ENCODE results near the gene RNASE7.
"Not testable (repeated sequence)": the region's sequence is repeated elsewhere in the genome, so short reads cannot be mapped to it uniquely, and the experiment has no call there.

Gene RNASE7, protein sequence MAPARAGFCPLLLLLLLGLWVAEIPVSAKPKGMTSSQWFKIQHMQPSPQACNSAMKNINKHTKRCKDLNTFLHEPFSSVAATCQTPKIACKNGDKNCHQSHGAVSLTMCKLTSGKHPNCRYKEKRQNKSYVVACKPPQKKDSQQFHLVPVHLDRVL

DNA sequence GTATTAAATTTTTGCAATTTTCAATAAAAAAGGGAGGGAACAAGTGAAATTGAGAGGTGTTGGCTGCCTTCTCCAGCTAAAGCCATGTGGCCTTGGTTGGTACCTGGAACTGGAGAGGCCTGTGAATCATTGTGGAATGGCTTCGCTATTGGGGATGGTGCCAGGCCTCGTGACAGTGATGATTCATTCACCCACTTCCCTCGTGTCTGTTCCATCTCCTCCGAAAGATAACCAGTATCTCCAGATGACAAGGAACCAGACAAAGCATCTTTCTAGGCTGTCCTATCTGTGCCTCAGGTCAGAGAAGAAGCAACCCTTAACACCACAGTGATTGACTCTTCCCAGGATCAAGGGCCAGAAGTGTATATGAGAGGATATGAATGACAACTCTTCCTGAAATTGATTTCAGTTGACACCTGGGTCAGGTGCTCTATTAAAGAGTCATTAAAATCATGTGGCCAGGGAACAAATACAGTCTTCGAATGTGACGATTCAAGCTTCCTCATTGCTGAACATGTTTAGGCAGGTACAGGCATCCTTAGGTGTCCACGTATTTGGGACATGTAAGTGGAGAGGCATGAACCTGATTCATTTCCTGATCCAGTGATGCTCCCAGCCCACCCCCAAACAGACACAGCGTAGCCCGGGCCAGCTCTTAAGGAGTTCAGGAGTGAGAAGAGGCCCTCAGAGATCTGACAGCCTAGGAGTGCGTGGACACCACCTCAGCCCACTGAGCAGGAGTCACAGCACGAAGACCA, at the start of gene RNASE7:
RNASE7 (plus strand) TSS at position 687 of the 758 bp plus-strand sequence. CDS start 631 bp downstream, outside the sequence.
- peak; percentile 39 for DNase-seq

DNA sequence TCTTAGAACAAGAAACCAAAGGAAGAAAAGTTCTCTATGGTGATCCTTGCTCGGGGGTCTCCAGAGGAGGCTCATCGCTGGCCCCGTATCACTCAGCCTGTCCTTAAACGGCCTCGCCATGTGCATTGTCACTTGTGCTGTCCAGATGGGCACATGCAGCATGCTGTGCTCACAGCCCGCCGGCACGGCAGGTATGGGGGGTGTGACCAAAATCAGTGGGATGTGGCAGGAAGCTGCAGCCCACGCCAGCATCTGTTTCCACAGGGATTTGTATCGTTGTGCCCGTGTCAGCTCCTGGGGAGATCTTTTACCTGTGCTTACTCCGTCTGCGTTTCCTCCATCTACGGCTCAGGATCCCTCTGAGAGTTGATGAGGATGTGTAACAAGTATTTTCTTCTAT, 45.6 kb upstream of the RNASE7 start:
- DNase-seq, result no peak

DNA sequence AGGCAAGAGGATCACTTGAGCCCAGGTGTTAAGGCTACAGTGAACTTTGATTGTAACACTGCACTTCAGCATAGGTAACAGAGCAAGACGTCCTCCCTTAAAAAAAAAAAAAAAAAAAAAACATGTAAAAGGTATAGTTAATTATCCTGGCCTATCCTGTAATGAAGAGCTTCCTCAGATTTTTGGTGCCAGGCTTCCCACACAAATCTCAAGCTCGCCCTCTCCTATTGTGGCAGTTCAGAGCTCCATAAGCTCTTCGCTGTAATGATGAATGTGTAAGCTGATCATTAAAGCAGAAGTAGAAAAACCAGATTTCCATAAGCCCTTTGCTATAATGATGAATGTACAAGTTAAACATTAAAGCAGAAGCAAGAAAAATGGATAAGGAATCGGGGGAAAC, 45.0 kb upstream of the RNASE7 start:
- DNase-seq, result no peak

DNA sequence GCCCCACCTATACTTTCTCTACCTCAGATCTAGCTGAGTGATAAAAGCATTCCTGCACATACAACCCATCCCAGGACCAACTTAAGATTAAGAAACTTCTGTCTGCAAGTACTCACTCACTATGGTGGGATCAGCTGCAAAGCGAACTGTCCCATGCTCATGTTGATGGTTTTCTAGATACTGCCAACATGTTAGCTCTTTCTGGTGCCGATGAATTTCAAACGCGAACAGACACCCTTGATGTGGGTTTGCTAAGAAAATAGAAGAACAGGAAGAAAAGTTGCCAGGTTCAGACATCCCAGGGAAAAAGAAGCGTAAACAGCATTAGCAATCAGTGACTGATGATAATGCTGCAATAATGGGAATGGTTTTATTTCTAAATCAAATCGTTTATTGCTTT, 44.6 kb upstream of the RNASE7 start:
- no peak for DNase-seq

DNA sequence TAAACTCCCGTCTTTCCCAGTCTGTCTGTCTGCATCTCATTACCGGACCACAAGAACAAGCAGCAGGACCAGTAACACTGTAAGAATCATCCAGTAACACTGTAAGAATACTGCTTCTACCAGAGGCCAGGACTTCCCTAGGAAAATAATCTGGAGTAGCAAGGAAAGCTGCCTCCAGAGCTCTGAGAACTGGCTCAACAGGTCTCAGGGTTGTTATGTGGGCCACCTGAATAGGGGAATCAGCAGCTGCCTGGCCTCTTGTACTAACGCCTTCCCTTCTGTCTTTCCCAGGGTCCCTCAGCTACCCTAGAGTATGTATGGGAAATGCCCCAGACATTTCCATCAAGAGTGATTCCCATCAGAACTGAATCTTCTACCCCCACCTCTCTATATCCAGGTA, 44.0 kb upstream of the RNASE7 start:
- DNase-seq, result no peak

DNA sequence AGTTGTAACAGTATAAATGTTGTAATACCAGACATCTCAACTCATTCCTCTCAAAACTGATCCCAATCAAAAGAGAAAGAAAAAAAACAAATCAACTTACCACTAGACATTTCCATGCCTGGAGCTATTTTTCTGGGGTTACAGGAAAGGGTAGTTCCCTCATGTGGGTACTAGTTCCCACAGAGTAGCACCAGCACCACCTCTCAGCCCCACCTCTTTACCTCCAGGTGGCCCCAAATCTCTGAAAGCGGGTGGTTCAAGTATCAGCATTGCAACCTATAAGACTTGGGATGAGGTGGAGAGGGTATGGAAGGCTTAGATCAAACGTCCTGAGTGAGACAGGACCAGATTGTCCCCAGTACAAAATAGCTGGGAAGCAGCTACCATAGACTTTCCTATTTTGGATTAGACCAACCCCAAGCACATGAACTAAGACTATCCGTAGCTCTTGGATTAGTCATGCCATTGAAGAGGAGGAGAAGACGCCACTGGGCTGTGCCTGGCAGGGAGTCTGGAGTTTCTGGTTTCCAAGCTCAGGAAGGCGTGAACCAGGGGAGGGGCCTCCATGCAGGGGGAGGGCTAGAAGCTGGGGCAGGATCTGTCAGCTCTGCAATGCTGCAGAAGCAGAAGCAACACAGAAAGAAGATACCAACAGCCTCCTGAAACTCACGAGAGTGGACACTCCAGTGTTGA, 43.3 kb upstream of the RNASE7 start, which contains the start of gene SLC39A2:
SLC39A2 (plus strand) TSS at position 620 of the 693 bp plus-strand sequence. CDS start 154 bp downstream, outside the sequence.
- no peak for DNase-seq

DNA sequence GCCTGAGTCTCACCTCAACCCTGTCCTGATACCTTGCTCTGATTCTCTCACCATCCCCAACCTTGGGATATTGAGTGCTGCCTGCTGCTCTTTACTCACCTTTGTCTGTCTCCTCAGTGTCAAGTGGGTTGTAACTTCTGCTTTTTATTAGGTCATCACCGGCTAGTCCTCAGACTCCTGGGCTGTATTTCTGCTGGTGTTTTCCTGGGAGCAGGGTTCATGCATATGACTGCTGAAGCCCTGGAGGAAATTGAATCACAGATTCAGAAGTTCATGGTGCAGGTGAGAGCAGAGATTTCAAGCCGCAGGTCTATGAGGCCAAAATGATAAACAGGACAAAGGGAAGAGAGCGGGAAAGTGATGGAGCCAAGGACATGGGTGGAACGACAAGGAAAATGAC, 42.6 kb upstream of the RNASE7 start:
- no peak for DNase-seq

DNA sequence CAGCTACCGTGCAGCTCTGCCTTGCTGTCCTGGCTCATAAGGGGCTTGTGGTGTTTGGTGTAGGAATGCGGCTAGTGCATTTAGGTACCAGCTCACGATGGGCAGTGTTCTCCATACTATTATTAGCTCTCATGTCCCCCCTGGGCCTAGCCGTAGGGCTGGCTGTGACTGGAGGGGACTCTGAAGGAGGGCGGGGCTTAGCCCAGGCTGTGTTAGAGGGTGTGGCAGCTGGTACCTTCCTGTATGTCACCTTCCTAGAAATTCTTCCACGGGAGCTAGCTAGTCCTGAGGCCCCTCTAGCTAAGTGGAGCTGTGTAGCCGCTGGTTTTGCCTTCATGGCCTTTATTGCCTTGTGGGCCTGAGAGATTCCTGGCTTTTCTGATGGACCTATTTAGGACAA, 40.9 kb upstream of the RNASE7 start:
- DNase-seq, result no peak

DNA sequence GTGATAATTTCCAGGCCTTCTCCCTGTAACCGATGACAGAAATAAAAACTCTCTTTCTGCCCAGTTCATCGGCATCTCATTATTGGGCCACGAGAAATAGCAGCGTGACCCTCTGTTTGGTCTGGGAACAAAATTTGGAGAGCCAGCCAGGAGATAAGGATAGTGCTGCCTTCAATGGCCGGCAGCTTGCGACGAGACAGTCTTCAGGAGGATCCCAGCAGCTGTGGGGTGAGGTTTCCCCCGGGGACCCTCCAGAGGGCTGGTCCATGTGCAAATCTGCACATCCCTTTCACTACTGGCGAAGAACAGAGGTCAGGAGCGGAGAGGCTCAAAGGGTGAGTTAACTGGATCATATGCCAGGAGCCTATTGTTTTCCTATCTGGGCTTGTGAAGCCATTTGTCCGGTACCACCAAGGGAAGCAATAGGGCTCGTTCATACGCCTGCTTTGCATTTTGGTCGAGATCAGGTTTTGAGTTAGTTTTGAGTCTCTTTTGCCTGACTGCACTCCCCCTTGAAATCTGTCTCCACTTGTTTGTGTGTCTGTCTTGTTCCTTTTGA, 38.3 kb upstream of the RNASE7 start:
- DNase-seq, result no peak

DNA sequence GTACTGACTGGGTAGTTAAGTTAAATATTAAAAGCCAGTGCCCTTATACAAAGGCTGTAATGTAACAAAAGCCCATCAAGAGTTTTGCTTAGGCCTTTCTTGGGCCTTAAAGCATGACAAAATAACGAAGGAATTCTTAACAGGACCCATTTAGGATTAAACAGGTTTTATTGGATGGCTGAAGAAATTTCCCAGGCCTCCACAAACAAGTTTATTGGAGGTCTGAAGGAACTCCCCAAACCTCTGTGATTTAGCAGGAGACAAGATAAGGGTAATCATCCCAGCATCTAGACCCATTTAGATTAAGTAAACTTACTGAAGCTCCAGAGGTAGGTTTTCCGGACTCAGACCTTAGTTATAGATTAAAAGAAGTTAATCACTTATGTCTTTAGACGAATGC, 32.4 kb upstream of the RNASE7 start:
- DNase-seq, result not testable (repeated sequence)

DNA sequence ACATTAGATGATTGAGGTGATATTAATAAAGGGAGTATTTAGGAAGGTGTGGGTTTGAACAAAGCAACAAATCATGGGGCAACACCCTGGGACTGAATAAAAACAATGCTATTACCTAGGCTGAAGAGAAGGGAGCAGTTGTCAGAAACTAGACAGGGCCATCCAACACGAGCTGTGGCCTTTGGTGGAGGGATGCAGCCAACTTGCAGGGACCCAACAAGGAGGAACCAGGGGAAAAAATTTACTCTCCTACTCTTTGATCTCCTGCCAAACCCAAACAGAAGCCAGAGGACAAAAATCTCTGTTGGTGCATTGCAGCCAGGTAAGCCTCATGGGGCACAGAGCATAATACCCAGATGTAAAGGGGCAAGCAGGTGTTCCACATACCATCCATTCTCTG, 31.0 kb upstream of the RNASE7 start:
- no peak for DNase-seq

DNA sequence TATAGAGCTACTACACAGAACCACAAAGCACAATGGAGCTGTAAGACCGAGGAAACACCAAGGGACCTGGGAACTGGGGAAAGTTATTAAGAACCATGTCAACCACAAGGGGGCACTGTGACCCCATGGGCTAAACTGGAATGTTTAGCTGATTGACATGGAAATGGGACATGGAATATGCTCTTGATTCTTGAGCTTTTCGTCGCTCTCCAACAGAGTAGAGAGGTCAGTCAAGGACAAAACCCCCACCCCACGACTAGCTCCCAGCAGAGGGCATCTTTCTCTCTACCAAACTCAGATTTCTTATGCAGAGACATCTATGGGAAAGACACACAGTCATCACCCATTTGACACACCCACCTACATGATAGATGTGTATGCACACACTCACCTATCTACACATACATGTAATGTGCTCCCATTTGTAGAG, 27.4 kb upstream of the RNASE7 start:
- peak; percentile 83 for DNase-seq

DNA sequence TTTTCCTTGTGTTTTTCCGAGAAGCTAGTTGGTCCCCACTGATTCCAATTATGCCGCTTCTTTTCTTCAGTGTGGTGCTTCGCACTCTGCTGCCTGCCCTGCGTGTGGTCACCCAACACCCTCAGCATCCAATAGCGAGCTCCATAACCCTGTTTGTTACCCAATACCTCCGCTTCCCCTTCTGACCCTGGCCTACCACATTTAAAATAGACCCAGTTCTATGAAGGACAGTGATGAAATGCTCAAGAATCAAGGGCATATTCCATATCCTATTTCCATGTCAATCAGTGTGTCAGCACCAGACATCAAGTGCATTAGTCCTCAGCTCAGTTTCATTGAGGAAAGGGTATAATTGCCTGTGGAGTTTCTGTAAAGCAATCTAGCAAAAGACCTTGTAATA, 26.9 kb upstream of the RNASE7 start:
- DNase-seq, result peak; percentile 62

DNA sequence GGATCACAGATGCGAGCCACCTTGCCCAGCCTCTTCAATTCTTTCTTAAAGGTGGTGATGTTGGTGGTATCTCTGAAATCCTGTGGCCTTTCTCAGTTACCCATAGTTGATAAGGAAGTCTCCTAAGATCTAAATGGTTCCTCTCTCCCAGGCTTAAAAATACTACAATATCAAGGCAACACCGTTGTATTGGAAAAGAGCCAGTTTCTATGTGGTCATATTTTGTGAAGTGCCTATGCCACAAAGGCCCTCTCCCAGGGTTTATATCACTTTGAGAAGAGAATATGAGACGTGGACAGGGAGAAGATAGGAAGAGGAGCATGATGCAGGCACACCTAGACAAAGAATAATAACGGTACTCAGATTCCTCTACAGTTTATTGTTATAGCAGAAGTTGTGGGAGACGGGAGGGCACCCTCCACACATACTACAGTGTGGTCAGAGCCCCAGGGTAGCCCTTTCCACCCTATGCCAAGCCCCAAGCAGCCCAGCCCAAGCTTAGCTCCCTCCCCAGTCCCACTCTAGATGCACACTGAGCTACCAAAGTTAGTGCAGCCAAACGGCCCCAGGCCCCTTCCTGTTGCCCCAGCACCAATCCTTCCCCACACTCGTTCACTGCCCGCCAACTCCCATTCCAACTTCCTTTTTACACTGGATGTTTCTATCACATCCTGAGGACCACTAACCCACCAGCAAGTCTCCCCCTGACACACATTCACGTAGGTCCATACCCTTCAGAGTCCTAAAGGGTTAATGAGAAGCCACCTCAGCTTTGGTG, 25.6 kb upstream of the RNASE7 start:
- no peak for DNase-seq

DNA sequence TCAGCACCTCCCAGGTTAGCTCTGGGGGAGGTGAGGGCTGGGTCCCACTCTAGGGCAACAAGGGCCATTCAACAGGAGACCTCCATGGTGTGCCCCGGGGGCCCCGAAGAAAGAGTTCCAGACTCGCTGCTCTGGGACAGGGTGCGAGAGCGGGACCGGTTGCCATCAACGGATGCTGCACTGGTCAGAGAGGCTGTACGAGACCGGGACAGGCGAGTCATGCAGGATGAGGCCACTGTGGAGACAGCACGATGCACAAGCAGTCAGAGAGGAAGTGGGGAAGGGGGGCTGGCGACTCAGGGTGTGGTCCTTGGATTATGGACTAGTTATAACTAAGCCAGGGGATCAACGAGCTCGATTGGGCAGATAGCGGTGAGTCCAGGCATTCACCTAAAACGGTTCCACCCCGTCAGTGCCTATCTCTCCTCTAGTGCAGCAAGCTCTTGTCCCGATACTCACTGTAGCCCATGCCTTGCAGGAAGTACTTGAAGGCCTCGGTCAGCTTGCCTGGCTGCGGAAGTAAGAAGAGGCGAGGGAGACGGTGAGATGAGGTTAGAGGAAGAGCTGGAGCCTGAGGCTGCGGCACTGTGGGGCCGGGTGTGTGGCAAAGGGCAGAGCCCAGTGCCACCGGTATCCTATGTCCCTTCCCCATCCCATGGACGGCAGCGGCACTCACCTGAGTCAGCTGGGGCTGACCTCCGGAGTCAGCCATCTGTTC, 24.5 kb upstream of the RNASE7 start:
- DNase-seq, result peak; percentile 40

DNA sequence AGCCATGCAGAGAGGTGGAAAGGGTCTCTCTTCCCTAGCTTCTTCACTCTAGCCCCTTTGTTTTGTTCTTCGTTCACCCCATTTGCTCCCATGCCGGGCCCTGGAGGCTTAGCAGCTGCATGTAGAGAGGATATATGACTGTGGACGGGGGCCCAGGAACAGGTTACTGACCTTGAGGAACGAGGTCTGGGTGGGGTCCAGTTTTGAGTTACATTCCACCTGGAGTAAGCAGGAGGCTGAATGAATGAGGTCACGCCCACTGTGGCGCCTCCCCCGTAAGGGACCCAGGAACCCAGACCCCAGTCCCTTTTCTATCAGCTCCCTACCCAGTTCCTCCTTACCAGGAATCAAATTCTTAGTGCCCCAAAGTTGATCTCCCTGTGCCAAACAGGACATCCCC, 23.9 kb upstream of the RNASE7 start:
- DNase-seq, result no peak

DNA sequence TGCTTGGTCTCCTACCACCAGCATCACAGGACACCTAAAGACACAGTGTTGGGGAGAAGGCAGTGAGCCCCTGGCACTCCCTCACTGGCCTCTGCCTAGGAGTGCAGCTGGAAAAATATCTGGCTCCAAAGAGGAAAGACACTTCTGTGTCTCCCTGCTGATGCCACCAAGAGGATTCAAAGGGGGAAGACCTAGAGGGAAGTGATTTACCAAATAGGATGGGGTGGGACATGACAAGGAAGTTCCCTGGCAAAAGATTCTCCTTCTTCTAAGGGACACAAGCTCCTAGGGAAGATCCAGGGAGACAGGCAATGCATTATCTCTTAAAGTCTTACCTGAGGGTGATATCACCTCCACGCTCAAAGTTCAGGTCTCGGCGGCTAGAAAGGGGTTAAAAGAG, 23.4 kb upstream of the RNASE7 start:
- DNase-seq, result no peak

DNA sequence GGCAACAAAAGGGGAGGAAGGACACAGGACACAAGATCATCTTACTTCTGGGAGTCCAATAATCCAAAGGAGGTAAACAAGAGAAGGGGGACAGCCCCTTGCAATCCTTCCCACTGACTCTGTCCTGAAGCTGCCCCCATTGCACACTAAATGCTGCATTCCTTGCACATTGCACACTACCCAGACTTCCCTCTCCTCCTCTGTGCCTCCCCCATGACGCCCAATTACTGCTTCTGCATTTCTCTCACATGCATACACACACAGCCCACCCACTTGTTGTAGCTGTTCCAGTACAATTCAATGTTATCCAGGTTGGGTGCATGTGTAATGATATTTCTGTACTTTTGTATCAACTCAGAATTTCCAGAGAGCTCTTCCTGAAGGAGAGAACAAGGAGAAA, 22.8 kb upstream of the RNASE7 start:
- peak; percentile 59 for DNase-seq

DNA sequence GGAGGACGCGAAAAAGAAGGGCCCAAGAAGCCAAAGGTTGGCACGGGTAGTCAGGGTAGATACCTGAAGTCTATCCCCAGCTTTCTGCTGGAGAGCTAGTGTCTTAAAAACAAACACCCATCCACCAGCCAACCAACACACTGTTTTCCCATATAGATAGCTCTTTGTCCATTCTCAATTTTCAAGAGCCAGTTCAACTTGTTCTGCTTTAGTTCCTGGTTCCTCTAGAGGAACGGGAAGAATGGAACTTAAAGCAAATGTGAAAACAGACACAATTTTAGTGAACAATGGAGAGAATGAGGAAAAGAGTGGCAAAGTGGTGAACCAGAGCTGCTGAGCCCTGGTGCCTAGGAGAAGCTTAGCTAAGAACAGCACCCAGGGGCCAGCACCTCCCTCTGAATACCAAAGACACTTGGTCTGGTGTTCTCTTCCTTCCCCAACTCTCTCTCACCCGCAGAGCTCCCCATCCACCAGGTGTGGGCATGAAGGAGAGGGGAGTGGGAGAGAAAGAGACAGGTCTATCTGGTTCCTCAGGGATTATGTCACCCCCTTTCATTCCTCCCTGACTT, 21.1 kb upstream of the RNASE7 start:
- no peak for DNase-seq

DNA sequence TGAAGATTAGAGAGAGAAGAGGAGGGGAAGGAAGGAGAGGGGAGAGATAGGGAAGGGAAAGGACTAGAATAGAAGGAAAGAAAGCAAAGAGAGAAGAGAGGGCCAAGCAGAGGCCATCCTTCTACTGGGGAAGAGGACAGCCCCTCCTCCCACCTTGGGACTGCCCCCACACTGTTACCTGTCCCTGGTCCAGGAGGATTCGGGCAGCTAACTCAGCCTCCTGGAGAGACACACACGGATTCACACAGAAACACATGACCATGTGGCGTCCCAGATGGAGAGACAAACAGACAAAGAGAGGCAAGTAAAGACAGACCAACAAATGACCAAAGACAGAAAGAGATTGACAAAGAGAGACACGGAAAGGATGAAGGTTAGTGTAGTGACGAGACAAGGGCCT, 19.5 kb upstream of the RNASE7 start:
- DNase-seq, result no peak

DNA sequence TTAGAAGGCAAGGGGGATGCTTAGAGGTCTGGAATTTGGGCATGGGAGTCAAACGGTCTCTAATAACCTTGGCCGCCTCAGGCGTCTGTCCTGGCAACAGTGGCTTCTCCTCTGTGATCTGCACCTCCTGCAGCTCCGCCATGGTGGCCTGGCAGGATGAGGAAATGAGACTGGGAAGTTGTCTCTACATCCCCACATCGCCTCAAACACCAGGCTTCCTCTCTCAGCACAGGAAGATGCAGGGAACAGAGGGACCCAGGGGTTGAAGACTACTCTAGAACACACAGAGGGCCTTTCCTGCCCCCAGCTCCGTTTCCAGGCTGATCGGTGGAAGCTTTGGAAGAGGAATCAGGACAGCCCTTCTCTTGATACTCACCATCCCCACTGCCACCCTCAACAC, 19.0 kb upstream of the RNASE7 start:
- peak; percentile 53 for DNase-seq
